ENCODE results near the gene RAPGEF6.

DNA sequence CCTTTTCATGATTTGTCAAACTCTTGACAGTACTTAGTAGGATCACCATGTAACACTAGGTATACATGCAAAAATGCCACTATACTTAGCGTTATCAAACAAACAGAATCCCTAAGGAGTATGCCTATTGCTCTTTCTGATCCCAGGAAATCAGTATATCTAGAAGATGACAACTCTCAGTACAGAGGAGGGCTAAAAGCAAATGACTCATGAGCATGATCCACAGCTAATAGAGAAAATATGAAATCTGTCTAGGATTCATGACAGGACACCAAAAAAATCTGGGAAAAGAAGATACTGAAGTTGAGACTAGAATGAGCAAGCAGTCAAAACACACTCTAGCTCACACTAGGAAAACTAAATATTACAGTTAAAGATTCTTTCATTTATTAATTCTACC is 89.2 kb downstream of the RAPGEF6 start:
- TF ChIP-seq CTCF (conservative IDR thresholded peaks at IDR 0.05; ENCODE audit: low read length) (no peak), EZH2phosphoT487 (IDR thresholded peaks at IDR 0.05; ENCODE audit: borderline replicate concordance) (no peak)
